ENCODE data around the gene ECT2L.
"Not testable (repeated sequence)": the region's sequence is repeated elsewhere in the genome, so short reads cannot be mapped to it uniquely, and the experiment has no call there.

ECT2L gene

DNA sequence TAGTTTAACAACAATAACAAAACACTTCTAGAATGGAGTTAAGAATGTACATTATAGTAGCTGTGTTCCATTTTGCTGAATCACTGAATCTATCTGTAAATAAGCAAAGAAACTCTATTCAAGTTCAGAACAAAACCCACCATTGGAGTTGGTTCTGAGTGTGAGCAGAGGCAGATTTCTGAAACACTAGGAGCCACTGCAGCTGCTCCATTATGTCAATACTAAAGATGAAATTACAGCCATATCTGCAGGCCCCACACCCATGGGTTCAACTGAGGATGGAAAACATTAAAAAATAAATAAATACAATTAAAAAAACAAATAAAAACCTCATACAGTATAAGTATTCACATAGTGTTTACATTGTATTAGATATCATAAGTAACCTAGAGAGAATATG, 101.1 kb downstream of the ECT2L start:
- H3K36me3 ChIP-seq (ENCODE audit: control insufficient read depth, insufficient read depth, low read length): peaks cover 28% of the 10 kb centered on the region
- H3K9me3 ChIP-seq (ENCODE audit: control insufficient read depth, insufficient read depth, low read length): no peaks in the 10 kb centered on the region
- no peak overlapping the region for H3K9ac ChIP-seq (ENCODE audit: low read depth, low read length)
- H3K4me1 ChIP-seq (ENCODE audit: control insufficient read depth, insufficient read depth, low read length): 0 out of 2 replicates have a peak, but pooled peaks cover 2% of the 10 kb centered on the region
- H3K4me3 ChIP-seq (ENCODE audit: low read depth, low read length): no peak overlapping the region
- no peak overlapping the region for H3K27ac ChIP-seq (ENCODE audit: low read depth, low read length)
- H3K27me3 ChIP-seq (ENCODE audit: control insufficient read depth, insufficient read depth, low read length): no peaks in the 10 kb centered on the region

DNA sequence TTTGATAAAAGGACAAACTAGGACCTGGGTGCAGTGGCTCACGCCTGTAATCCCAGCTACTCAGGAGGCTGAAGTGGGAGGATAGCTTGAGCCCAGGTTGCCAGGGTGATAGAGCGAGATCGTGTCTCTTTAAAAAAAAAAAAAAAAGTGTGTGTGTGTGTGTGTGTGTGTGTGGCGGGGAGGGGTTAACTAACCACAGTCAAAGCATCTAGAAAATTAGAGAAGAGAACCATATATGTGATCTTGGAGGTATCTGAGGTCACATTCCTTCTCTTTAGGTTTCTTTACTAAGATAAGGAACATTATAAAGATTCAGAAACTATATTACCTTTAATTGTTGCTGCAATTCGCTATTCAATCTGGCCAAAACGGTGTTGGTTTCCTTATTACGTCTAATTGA, 111.3 kb downstream of the ECT2L start:
- Histone ChIP-seq H3K4me1 (ENCODE audit: control insufficient read depth, insufficient read depth, low read length) (no peaks in the 10 kb centered on the region), H3K36me3 (ENCODE audit: control insufficient read depth, insufficient read depth, low read length) (peaks cover 97% of the 10 kb centered on the region), H3K27ac (ENCODE audit: low read depth, low read length) (no peak overlapping the region), H3K9me3 (ENCODE audit: control insufficient read depth, insufficient read depth, low read length) (no peaks in the 10 kb centered on the region), H3K9ac (ENCODE audit: low read depth, low read length) (no peak overlapping the region), H3K4me3 (ENCODE audit: low read depth, low read length) (no peak overlapping the region), H3K27me3 (ENCODE audit: control insufficient read depth, insufficient read depth, low read length) (no peaks in the 10 kb centered on the region)

DNA sequence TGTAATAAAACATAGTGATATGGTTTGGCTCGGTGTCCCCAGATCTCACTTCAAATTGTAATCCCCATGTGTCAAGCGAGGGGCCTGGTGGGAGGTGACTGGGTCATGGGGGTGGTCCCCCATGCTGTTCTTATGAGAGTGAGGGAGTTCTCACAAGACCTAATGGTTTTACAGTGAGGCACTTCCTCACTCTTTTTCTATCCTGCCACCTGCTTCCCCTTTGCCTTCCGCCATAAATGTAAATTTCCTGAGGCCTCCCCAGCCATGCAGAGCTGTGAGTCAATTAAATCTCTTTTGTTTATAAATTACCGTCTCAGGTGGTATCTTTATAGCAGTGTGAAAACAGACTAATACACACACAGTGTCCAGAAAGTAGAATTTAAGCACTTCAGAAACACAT, 113.6 kb downstream of the ECT2L start:
- Histone ChIP-seq H3K4me1 (ENCODE audit: control insufficient read depth, insufficient read depth, low read length) (no peaks in the 10 kb centered on the region), H3K36me3 (ENCODE audit: control insufficient read depth, insufficient read depth, low read length) (peaks cover 97% of the 10 kb centered on the region), H3K4me3 (ENCODE audit: low read depth, low read length) (no peak overlapping the region), H3K27me3 (ENCODE audit: control insufficient read depth, insufficient read depth, low read length) (no peaks in the 10 kb centered on the region), H3K27ac (ENCODE audit: low read depth, low read length) (no peak overlapping the region), H3K9ac (ENCODE audit: low read depth, low read length) (no peak overlapping the region), H3K9me3 (ENCODE audit: control insufficient read depth, insufficient read depth, low read length) (no peaks in the 10 kb centered on the region)

DNA sequence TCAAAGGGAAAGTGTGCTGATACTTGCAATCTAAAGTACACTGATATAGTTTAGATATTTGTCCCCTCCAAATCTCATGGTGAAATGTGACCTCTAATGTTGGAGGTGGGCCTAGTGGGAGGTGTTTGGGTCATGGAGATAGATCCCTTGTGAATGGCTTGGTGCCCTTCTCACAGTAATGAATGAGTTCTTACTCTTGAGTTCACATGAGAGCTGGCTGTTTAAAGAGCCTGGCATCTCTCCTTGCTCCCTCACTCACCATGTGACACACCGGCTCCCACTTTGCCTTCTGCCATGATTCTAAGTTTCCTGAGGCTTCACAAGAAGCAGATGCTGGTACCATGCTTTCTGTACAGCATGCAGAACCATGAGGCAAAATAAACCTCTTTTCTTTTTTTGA, 114.1 kb downstream of the ECT2L start:
- H3K9ac ChIP-seq (ENCODE audit: low read depth, low read length): no peak overlapping the region
- no peak overlapping the region for H3K4me3 ChIP-seq (ENCODE audit: low read depth, low read length)
- H3K27ac ChIP-seq (ENCODE audit: low read depth, low read length): no peak overlapping the region
- H3K9me3 ChIP-seq (ENCODE audit: control insufficient read depth, insufficient read depth, low read length): no peaks in the 10 kb centered on the region
- H3K27me3 ChIP-seq (ENCODE audit: control insufficient read depth, insufficient read depth, low read length): no peaks in the 10 kb centered on the region
- peaks cover 97% of the 10 kb centered on the region for H3K36me3 ChIP-seq (ENCODE audit: control insufficient read depth, insufficient read depth, low read length)
- no peaks in the 10 kb centered on the region for H3K4me1 ChIP-seq (ENCODE audit: control insufficient read depth, insufficient read depth, low read length)

DNA sequence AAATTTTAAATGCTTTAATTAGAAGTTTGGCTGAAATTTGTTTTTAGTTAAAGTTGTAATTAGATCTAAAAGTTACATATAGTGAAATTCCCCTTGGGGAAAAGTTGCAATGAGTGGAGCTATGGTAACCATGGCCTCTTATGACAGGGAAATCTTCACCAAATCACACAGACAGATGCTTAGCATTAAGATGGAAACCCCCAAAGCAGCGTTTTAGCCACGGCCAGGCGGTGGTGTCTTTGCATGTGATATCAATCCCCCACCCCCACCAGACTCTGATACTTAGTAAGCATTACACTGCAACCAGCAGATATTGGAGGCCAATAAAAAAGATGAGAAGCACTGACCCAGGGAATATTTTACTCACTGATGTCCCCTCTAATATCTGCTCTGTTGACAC, 116.4 kb downstream of the ECT2L start:
- no peak overlapping the region for H3K9ac ChIP-seq (ENCODE audit: low read depth, low read length)
- H3K9me3 ChIP-seq (ENCODE audit: control insufficient read depth, insufficient read depth, low read length): no peaks in the 10 kb centered on the region
- no peaks in the 10 kb centered on the region for H3K27me3 ChIP-seq (ENCODE audit: control insufficient read depth, insufficient read depth, low read length)
- peaks cover 96% of the 10 kb centered on the region for H3K36me3 ChIP-seq (ENCODE audit: control insufficient read depth, insufficient read depth, low read length)
- H3K27ac ChIP-seq (ENCODE audit: low read depth, low read length): no peak overlapping the region
- no peaks in the 10 kb centered on the region for H3K4me1 ChIP-seq (ENCODE audit: control insufficient read depth, insufficient read depth, low read length)
- H3K4me3 ChIP-seq (ENCODE audit: low read depth, low read length): no peak overlapping the region

DNA sequence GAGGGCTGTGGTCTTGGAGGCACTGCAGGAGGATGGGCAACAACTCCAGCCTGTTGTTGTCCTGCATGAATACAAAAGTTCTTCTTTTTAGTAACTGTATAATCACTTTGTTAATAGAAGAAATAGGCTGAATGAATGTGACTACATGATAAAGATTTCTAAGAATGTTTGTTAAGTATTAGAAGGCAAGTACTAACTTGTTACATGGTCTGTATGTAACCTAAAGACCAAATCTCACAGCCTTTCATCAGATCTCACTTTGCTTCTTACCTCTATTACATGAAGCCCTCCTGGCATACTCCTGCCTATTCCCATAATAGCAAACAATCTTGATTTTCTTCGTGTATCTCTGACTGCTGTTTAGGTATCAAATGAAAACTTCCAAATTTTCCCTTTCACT, 118.8 kb downstream of the ECT2L start:
- Histone ChIP-seq H3K4me3 (ENCODE audit: low read depth, low read length) (no peak overlapping the region), H3K36me3 (ENCODE audit: control insufficient read depth, insufficient read depth, low read length) (peaks cover 96% of the 10 kb centered on the region), H3K4me1 (ENCODE audit: control insufficient read depth, insufficient read depth, low read length) (no peaks in the 10 kb centered on the region), H3K9ac (ENCODE audit: low read depth, low read length) (no peak overlapping the region), H3K27me3 (ENCODE audit: control insufficient read depth, insufficient read depth, low read length) (no peaks in the 10 kb centered on the region), H3K9me3 (ENCODE audit: control insufficient read depth, insufficient read depth, low read length) (no peaks in the 10 kb centered on the region), H3K27ac (ENCODE audit: low read depth, low read length) (no peak overlapping the region)

DNA sequence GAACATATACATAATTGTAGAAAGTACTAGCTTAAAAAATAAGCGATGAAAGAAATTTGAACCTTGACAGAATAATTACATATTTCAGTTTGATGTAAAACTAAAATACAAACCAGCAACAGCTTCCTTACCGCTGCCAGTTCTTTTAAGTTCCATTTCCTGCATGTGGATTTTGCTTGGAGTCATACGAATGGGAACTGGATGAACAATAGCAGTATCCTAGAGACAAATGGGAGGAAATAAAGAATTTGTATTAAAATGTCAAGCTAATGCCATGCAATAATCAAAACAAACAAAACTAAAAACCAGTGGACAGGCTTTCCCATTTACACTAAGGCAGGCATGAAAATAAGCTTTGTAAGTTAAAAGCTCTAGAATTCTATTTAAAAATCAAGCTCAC, 125.0 kb downstream of the ECT2L start:
- Histone ChIP-seq H3K36me3 (ENCODE audit: control insufficient read depth, insufficient read depth, low read length) (peaks cover 64% of the 10 kb centered on the region), H3K4me1 (ENCODE audit: control insufficient read depth, insufficient read depth, low read length) (no peaks in the 10 kb centered on the region), H3K9me3 (ENCODE audit: control insufficient read depth, insufficient read depth, low read length) (no peaks in the 10 kb centered on the region), H3K4me3 (ENCODE audit: low read depth, low read length) (no peak overlapping the region), H3K27ac (ENCODE audit: low read depth, low read length) (no peak overlapping the region), H3K9ac (ENCODE audit: low read depth, low read length) (no peak overlapping the region), H3K27me3 (ENCODE audit: control insufficient read depth, insufficient read depth, low read length) (no peaks in the 10 kb centered on the region)

DNA sequence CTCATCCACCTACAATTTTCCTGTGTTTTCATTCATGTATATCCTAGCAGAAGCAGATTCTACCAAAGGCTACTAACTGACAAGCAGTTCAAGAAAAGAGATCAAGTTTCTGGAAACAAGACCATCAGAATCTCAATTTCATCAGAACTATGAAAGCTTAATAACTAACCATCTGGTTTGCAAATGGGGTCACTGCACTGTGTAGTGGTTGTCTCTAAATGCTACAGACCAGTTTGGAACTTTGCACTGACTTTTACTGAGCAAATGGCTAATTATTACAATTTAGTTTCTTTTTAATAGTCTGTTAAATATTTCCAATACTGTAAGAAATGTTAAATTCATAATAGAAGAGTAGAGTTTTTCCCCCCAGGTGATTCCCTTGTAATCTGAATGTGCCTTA, 127.7 kb downstream of the ECT2L start:
- Histone ChIP-seq H3K4me3 (ENCODE audit: low read depth, low read length) (no peak overlapping the region), H3K4me1 (ENCODE audit: control insufficient read depth, insufficient read depth, low read length) (no peaks in the 10 kb centered on the region), H3K27me3 (ENCODE audit: control insufficient read depth, insufficient read depth, low read length) (no peaks in the 10 kb centered on the region), H3K9ac (ENCODE audit: low read depth, low read length) (no peak overlapping the region), H3K27ac (ENCODE audit: low read depth, low read length) (no peak overlapping the region), H3K36me3 (ENCODE audit: control insufficient read depth, insufficient read depth, low read length) (peaks cover 63% of the 10 kb centered on the region), H3K9me3 (ENCODE audit: control insufficient read depth, insufficient read depth, low read length) (no peaks in the 10 kb centered on the region)

DNA sequence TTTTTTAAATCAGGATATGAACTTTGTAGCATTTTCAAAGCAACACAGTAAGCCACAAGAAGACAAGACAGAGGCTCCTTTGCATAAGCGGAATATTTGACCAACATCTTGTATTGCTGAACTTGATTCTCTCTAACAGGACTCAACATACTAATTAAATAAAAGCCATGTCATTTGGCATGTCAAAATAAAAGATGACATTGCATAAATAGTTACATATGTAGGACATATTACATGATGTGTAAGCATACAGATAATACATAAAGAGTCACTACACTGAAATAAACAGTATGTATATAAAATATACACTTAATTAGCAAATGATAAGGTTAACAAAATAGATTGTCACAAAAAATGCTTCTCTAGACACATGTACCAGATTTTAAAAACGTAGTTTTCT, 129.9 kb downstream of the ECT2L start:
- H3K9ac ChIP-seq (ENCODE audit: low read depth, low read length): no peak overlapping the region
- H3K27me3 ChIP-seq (ENCODE audit: control insufficient read depth, insufficient read depth, low read length): no peaks in the 10 kb centered on the region
- H3K4me1 ChIP-seq (ENCODE audit: control insufficient read depth, insufficient read depth, low read length): no peaks in the 10 kb centered on the region
- peaks cover 56% of the 10 kb centered on the region for H3K36me3 ChIP-seq (ENCODE audit: control insufficient read depth, insufficient read depth, low read length)
- no peak overlapping the region for H3K27ac ChIP-seq (ENCODE audit: low read depth, low read length)
- no peaks in the 10 kb centered on the region for H3K9me3 ChIP-seq (ENCODE audit: control insufficient read depth, insufficient read depth, low read length)
- H3K4me3 ChIP-seq (ENCODE audit: low read depth, low read length): no peak overlapping the region

DNA sequence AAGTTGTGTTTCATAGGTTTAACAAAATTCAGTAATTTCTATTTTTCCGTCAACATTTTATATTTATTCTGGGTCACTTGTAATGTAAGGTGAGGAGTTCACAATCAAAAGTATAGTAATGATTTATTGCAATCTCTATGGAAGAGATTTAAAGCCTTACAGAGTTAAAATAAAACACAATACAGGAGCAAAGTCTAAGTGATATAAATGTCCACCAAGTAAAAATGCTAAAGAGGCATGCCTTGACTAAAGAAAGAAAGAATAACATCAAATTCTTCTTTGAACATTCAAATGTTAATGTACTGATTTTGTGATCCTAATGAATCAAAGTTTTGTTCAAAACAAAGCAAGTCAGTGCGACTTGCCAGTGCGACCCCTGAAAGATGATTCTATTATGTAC, 130.7 kb downstream of the ECT2L start:
- Histone ChIP-seq H3K36me3 (ENCODE audit: control insufficient read depth, insufficient read depth, low read length) (peaks cover 54% of the 10 kb centered on the region), H3K4me1 (ENCODE audit: control insufficient read depth, insufficient read depth, low read length) (no peaks in the 10 kb centered on the region)

DNA sequence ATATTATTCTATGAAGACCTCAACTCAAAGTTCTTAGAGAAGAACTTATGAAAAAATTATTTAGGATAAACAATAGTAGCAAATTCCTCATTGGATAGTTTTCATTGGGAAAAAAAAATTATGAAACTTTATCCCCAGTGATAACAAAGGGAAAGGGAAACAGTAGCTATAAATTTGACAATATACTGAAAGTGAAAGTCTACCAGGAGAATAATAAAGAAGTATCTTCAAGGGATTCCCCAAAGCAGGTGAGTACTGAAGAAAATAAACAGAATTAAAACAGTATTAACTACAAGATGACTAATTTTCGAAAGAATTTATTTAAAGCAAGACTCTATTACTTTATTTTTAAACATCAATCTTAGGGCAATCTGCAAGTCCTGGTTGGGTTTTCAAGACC, 135.8 kb downstream of the ECT2L start:
- Histone ChIP-seq H3K36me3 (ENCODE audit: control insufficient read depth, insufficient read depth, low read length) (peaks cover 44% of the 10 kb centered on the region), H3K27me3 (ENCODE audit: control insufficient read depth, insufficient read depth, low read length) (no peaks in the 10 kb centered on the region), H3K27ac (ENCODE audit: low read depth, low read length) (no peak overlapping the region), H3K4me3 (ENCODE audit: low read depth, low read length) (no peak overlapping the region), H3K9me3 (ENCODE audit: control insufficient read depth, insufficient read depth, low read length) (0 out of 2 replicates have a peak, but pooled peaks cover under 1% of the 10 kb centered on the region), H3K9ac (ENCODE audit: low read depth, low read length) (no peak overlapping the region), H3K4me1 (ENCODE audit: control insufficient read depth, insufficient read depth, low read length) (no peaks in the 10 kb centered on the region)

More for the DNA sequence above, 130.7 kb downstream of the ECT2L start:
- Histone ChIP-seq H3K27me3 (ENCODE audit: control insufficient read depth, insufficient read depth, low read length) (no peaks in the 10 kb centered on the region), H3K9me3 (ENCODE audit: control insufficient read depth, insufficient read depth, low read length) (no peaks in the 10 kb centered on the region), H3K27ac (ENCODE audit: low read depth, low read length) (no peak overlapping the region), H3K4me3 (ENCODE audit: low read depth, low read length) (no peak overlapping the region), H3K9ac (ENCODE audit: low read depth, low read length) (no peak overlapping the region)

DNA sequence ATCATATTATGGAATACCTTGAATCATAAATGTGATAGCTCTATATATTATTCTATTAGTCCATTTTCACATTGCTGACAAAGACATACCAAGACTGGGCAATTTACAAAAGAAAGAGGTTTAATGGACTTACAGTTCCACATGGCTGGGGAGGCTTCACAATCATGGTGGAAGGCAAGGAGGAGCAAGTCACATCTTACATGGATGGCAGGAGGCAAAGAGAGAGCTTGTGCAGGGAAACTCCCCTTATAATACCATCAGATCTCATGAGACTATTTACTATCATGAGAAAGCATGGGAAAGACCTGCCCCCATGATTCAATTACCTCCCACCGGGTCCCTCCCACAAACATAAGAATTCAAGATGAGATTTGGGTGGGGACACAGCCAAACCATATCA, 141.0 kb downstream of the ECT2L start:
- Histone ChIP-seq H3K36me3 (ENCODE audit: control insufficient read depth, insufficient read depth, low read length) (peaks cover 58% of the 10 kb centered on the region), H3K9me3 (ENCODE audit: control insufficient read depth, insufficient read depth, low read length) (peaks cover 14% of the 10 kb centered on the region; the same call in 1 of the 2 replicates)
- H3K9ac ChIP-seq (ENCODE audit: low read depth, low read length); H3K4me3 ChIP-seq (ENCODE audit: low read depth, low read length); H3K4me1 ChIP-seq (ENCODE audit: control insufficient read depth, insufficient read depth, low read length); H3K27me3 ChIP-seq (ENCODE audit: control insufficient read depth, insufficient read depth, low read length); H3K27ac ChIP-seq (ENCODE audit: low read depth, low read length): not testable (repeated sequence)

Measured in HUES48 (cell line).